ENCODE measurements around the gene DES. TPM values are rescaled to one million over a fixed set of nuclear protein-coding genes. Genes with fewer than 3 reads are reported as not detected.

The DES gene
- total and polyA plus RNA-seq, 2 donors (not counting 3 experiments of a cell fraction or from before 2014, with no cell fraction given): not detected

DNA sequence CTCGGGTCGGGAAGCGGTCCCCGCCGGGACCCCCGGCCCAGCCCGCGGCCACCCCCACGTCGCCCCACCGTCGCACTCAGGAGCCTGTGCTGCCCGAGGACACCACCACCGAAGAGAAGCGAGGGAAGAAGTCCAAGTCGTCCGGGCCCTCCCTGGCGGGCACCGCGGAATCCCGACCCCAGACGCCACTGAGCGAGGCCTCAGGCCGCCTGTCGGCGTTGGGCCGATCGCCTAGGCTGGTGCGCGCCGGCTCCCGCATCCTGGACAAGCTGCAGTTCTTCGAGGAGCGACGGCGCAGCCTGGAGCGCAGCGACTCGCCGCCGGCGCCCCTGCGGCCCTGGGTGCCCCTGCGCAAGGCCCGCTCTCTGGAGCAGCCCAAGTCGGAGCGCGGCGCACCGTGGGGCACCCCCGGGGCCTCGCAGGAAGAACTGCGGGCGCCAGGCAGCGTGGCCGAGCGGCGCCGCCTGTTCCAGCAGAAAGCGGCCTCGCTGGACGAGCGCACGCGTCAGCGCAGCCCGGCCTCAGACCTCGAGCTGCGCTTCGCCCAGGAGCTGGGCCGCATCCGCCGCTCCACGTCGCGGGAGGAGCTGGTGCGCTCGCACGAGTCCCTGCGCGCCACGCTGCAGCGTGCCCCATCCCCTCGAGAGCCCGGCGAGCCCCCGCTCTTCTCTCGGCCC is 30.1 kb downstream of the DES start:
- Histone ChIP-seq H3K9ac (replicated peaks; ENCODE audit: extremely low read depth, insufficient read depth, low read length) (no peak overlapping the region), H3K9me3 (replicated peaks; ENCODE audit: control insufficient read depth, insufficient read depth, low read length) (no peaks in the 10 kb centered on the region), H4K20me1 (replicated peaks; ENCODE audit: control insufficient read depth, extremely low read depth, insufficient read depth, low read length) (no peaks in the 10 kb centered on the region), H3K4me2 (ENCODE audit: insufficient read depth, low read length) (no peak overlapping the region), H3K4me3 (replicated peaks in 1 of 3; ENCODE audit: insufficient read depth in 1 of 3, low read depth in 1 of 3, low read length in 3 of 3) (no peak overlapping the region), H3K4me1 (ENCODE audit: control insufficient read depth, extremely low read depth, insufficient read depth, low read length) (peaks cover 4% of the 10 kb centered on the region), H3K36me3 (ENCODE audit: control insufficient read depth in 2 of 2, extremely low read depth in 1 of 2, insufficient read depth in 2 of 2, low read length in 2 of 2) (no peaks in the 10 kb centered on the region), H3K79me2 (ENCODE audit: control insufficient read depth, insufficient read depth, low read length) (no peaks in the 10 kb centered on the region), H3K9me1 (replicated peaks; ENCODE audit: control insufficient read depth, extremely low read depth, insufficient read depth, low read length) (no peaks in the 10 kb centered on the region), H3K27me3 (ENCODE audit: control insufficient read depth in 2 of 2, insufficient read depth in 2 of 2, low read length in 2 of 2) (peaks cover 0 to 7% of the 10 kb centered on the region in 2 experiments), H3K27ac (ENCODE audit: insufficient read depth, low read depth, low read length) (no peak overlapping the region), H2AFZ (ENCODE audit: low read depth, low read length) (no peak overlapping the region)
- no peak for TF ChIP-seq FOS (IDR thresholded peaks at IDR 0.05; ENCODE audit: borderline replicate concordance, insufficient read depth, low read length)
- no peak for TF ChIP-seq EZH2 (IDR thresholded peaks at IDR 0.05; ENCODE audit: borderline replicate concordance, low read depth, low read length, severe bottlenecking)
- dilution Hi-C loops (cut with MboI; ENCODE audit: extremely low pct_ligation_motif_present, low sequenced_read_pairs) (no loop called here), intact Hi-C loops (cut with micrococcal nuclease) (no loop called here)
- CTCF ChIA-PET: interaction anchor here (2.6 kb wide), 1 partner anchor 82 kb away, joined by 15 read pairs; no protein-coding TSS in a partner anchor
- no TSS peak for BruUV-seq (replicated peaks)
- DNase-seq (ENCODE audit: low read depth, low spot score) (no peak), FAIRE-seq (no peak)
- POLR2A ChIA-PET: no interaction called here

DNA sequence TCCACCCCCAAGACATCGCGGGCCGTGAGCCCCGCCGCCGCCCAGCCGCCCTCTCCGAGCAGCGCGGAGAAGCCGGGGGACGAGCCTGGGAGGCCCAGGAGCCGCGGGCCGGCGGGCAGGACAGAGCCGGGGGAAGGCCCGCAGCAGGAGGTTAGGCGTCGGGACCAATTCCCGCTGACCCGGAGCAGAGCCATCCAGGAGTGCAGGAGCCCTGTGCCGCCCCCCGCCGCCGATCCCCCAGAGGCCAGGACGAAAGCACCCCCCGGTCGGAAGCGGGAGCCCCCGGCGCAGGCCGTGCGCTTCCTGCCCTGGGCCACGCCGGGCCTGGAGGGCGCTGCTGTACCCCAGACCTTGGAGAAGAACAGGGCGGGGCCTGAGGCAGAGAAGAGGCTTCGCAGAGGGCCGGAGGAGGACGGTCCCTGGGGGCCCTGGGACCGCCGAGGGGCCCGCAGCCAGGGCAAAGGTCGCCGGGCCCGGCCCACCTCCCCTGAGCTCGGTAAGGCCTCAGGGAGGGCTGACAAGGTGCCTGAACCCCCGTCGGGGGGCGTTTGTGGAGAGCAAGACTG is 30.7 kb downstream of the DES start:
- Histone ChIP-seq H4K20me1 (replicated peaks; ENCODE audit: control insufficient read depth, extremely low read depth, insufficient read depth, low read length) (no peaks in the 10 kb centered on the region), H3K79me2 (ENCODE audit: control insufficient read depth, insufficient read depth, low read length) (no peaks in the 10 kb centered on the region), H3K9me1 (replicated peaks; ENCODE audit: control insufficient read depth, extremely low read depth, insufficient read depth, low read length) (no peaks in the 10 kb centered on the region), H3K36me3 (ENCODE audit: control insufficient read depth in 2 of 2, extremely low read depth in 1 of 2, insufficient read depth in 2 of 2, low read length in 2 of 2) (no peaks in the 10 kb centered on the region), H2AFZ (ENCODE audit: low read depth, low read length) (no peak overlapping the region), H3K4me2 (ENCODE audit: insufficient read depth, low read length) (no peak overlapping the region), H3K9ac (replicated peaks; ENCODE audit: extremely low read depth, insufficient read depth, low read length) (no peak overlapping the region), H3K27me3 (ENCODE audit: control insufficient read depth in 2 of 2, insufficient read depth in 2 of 2, low read length in 2 of 2) (peaks cover 0 to 2% of the 10 kb centered on the region in 2 experiments), H3K4me1 (ENCODE audit: control insufficient read depth, extremely low read depth, insufficient read depth, low read length) (peaks cover 4% of the 10 kb centered on the region), H3K4me3 (replicated peaks in 1 of 3; ENCODE audit: insufficient read depth in 1 of 3, low read depth in 1 of 3, low read length in 3 of 3) (no peak overlapping the region), H3K9me3 (replicated peaks; ENCODE audit: control insufficient read depth, insufficient read depth, low read length) (no peaks in the 10 kb centered on the region), H3K27ac (ENCODE audit: insufficient read depth, low read depth, low read length) (no peak overlapping the region)
- ChIA-PET POLR2A (no interaction called here), CTCF (no interaction called here)
- intact Hi-C loops (cut with micrococcal nuclease) (no loop called here), dilution Hi-C loops (cut with MboI; ENCODE audit: extremely low pct_ligation_motif_present, low sequenced_read_pairs) (no loop called here)
- FAIRE-seq (no peak), DNase-seq (ENCODE audit: low read depth, low spot score) (no peak)
- no TSS peak for BruUV-seq (replicated peaks)
- TF ChIP-seq, protein P1, sequence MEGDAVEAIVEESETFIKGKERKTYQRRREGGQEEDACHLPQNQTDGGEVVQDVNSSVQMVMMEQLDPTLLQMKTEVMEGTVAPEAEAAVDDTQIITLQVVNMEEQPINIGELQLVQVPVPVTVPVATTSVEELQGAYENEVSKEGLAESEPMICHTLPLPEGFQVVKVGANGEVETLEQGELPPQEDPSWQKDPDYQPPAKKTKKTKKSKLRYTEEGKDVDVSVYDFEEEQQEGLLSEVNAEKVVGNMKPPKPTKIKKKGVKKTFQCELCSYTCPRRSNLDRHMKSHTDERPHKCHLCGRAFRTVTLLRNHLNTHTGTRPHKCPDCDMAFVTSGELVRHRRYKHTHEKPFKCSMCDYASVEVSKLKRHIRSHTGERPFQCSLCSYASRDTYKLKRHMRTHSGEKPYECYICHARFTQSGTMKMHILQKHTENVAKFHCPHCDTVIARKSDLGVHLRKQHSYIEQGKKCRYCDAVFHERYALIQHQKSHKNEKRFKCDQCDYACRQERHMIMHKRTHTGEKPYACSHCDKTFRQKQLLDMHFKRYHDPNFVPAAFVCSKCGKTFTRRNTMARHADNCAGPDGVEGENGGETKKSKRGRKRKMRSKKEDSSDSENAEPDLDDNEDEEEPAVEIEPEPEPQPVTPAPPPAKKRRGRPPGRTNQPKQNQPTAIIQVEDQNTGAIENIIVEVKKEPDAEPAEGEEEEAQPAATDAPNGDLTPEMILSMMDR (IDR thresholded peaks at IDR 0.05; ENCODE audit: extremely low read depth in 1 of 2, insufficient read depth in 1 of 2, low read depth in 1 of 2, low read length in 2 of 2): no peak
